Measurements from ENCODE around the gene CREB3L4.

CREB3L4 gene, protein sequence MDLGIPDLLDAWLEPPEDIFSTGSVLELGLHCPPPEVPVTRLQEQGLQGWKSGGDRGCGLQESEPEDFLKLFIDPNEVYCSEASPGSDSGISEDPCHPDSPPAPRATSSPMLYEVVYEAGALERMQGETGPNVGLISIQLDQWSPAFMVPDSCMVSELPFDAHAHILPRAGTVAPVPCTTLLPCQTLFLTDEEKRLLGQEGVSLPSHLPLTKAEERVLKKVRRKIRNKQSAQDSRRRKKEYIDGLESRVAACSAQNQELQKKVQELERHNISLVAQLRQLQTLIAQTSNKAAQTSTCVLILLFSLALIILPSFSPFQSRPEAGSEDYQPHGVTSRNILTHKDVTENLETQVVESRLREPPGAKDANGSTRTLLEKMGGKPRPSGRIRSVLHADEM

DNA sequence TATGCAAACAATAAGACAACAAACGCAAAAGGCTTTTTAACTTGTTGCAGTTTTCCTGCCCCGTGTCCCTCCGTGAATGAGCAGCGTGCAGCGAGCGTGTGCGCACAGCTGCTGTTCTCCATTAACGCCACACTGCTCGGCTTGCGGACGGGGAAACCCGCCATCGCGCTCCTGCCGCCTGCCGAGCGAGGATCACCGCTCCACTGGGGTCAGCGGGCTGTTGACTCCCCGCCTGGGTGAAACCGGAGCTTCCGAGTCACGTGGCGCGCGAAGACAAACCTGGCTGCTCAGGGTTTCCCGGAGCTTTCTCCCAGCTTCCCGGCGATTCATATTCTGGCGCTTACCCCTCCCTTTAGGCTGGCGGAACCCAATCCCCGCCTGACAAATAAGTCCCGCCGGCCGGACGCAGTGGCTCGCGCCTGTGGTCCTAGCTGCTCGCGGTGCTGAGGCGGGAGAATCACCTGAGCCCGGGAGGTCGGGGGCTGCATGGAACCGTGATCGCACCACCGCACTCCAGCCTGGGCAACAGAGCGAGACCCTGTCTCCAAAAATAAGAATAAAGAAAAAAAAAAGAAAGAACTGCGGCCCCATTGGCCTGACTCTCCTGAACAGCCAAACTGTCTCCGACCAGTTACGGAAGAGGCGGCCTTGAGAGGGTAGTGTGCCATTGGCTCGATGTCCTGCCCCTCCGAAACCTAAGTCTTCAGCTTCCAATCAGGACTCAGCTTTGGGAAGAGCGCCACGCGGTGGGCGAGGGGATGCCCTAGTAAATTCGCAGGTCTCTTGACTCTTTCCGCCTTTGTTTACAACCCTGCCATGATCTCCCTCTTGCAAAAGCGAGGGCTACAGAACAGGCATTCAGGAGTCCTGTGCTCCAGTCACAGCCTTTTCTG lies at the start of gene CREB3L4:
CREB3L4 (plus strand) TSS at position 796 of the 893 bp plus-strand sequence. CDS start 624 bp downstream, outside the sequence.
- in situ Hi-C loops (cut with MboI; ENCODE audit: low sequenced_read_pairs) = no loop called here

DNA sequence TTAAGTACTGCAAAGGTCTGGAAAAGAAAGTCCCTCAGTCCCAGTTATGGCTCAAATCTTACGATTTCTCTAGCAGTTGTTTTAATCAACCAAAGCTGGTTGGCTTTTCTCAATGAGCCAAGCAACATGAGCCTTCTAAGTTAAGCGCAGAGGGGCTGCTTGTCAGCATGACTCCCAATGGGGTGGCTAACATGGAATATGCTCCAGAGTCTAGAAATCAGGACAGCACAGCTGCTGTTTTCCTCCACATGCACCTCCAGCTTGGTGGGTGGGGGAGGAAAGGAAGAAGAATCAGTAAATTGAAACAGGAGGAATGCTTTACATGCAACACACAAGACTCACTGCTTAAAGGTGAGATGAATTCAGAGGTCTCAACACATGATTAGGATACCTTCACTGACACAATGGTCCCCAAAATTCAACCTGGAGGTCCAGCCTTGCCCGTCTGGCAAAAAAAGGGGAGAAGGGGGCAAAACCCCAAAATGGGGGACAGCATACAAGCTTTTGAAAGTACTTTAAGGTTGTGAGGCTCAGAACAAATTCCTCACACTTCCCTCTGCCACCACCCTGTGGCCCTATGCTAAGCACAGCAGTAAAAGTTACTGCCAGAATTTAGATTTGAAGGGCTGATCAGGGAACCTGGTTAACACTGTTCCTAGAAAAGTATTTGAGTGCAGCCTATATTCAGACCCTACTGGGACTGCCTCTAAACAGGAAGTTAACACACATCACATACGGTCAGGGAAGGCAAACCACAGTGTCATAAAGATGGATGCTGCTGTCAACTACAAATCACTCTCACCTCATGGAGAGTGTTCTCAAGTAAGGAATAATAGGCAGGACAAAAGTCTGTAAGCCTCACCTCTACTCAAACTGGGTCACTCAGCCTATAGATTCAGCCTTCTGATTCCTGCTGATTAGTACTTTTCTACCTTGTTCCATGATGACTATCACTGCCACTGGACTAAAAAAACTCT lies 47.5 kb upstream of the CREB3L4 start:
- in situ Hi-C loops (cut with MboI; ENCODE audit: low sequenced_read_pairs) = no loop called here

DNA sequence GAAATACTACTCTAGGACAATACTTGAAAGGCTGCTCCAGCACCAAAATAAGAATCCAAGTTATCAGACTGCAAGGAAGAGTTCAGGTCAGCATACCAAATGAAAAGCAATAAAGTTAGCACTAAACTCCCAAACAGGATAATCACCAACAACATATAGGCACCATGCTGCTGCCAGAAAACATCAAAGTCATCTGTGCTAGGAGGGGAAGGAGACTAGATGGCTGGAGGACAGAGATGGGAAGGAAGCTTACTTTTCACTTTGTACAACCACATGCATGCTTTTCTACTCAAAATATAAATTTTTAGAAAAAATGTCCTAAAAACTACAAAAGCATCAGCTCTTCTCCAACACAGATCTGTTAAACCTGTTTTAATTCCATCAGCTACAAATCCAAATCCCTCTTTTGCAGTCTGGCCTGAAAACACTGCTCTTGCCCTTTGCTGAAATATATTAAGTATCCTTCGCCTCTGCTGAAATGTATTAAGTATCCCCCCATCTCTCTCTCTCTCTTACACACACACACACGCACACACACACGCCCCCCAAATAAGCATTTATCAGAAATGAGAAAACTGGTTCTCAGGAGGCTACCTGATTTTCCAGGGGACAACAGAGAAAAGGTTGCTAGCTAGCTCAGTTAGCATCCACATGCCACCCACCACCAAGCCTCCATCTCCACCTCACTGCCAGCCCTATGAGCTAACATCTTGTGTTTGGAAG lies 46.5 kb upstream of the CREB3L4 start:
- in situ Hi-C loops (cut with MboI; ENCODE audit: low sequenced_read_pairs) = no loop called here

DNA sequence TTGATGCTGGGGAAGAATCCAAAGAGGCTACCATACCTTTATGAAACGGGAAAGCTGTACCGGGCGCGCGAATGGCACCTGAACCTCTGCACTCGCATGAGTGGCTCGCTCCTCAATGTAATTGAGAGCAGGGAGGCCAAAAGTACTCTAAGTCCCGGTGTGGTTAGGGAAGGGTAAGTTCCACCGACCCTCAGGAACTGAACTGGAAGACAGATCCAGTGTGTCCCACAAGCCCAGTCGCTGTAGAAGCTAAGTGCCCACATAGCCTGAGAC lies 46.0 kb upstream of the CREB3L4 start:
- in situ Hi-C loops (cut with MboI; ENCODE audit: low sequenced_read_pairs) = no loop called here

DNA sequence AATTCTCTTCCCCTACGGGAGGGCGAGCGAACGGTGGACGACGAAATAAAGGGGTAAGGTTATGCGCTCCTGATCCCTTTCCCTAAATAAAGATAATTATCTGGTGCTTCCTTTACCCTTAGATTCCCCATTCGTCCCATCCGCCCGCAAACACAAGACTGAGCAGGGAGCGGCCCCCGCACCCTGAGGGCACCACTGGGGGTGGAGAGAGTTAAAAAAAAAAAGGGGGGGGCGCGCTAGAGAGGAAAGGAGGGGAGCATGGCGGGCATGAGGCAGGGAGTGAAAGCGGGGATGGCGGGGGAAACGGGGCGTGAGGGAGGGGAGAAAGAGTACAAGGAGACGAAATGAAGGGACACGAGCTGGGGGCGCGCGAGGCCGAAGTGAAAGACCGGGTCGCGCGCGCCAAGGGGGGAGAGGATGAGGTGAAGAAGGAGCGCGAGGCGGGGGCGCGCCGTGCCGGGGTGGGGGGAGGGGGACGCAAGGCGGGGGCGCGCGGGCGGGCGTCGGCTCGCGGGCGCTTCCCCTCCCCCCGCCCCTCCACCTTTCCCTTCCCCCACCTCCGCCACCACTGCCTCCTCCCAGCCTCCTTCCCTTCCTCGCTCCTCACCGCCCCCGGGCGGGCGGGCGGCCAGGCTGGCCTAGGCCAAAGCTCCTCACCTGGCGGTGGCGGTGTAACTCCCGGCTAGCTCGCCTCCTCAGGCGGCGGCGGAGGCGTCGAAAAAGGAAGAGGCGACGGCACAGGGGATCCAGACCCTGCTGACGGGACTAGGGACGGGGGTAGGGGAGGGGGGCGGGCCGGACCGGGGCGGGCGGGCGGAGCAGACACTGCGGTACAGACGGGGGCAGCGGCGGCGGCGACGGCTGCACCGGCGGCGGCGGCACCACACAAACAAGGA lies 45.4 kb upstream of the CREB3L4 start:
- in situ Hi-C loops (cut with MboI; ENCODE audit: low sequenced_read_pairs) = no loop called here

DNA sequence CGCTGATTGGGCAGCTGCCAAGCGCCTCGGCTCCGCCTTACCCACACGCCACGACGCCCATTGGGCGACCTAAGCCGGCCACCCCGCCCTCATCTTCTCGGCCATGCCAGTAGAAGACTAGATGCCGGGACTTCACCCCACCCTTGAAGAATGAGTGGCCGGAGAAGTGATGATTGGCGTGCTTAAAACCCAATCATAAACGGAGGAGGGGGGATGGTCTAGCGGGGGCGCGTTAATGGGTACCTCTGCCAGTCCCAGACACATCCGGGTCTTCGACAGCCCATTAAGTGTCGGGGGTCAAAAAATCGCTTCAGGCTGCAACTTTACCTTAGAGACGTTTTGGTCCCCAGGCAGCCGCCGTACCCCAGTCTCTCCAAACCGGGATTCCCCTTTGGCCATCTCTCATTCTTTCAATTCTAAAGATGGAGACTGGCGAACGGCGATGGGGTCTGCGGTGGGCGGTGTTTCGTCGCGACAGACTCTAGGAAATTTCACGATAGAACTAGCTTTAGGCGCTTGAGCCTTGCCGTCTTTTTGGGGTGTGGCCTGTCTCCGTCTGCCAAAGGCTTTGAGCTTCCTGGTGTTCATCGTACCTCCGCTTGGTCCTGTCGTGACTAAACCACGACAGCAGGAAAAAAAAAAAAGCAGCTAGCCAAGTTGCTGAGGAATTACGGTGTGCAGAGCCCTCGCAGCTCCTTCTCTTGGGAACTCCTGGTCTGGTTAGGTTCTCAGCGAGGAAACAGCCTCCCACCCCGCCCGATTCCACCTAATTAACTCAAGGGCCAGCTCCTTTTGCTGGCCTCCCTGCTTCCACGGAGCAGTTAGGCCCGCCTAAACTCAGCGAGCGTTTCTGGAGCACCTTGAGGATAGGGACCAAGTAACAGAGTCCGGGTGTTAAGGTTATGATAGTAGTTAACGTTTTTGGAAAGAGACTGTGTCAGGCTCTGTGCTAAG lies 44.5 kb upstream of the CREB3L4 start, which contains the start of gene GATAD2B:
GATAD2B (minus strand) TSS at position 1 of the 954 bp plus-strand sequence. CDS start 94,625 bp downstream, outside the sequence.
- in situ Hi-C loops (cut with MboI; ENCODE audit: low sequenced_read_pairs) = no loop called here

DNA sequence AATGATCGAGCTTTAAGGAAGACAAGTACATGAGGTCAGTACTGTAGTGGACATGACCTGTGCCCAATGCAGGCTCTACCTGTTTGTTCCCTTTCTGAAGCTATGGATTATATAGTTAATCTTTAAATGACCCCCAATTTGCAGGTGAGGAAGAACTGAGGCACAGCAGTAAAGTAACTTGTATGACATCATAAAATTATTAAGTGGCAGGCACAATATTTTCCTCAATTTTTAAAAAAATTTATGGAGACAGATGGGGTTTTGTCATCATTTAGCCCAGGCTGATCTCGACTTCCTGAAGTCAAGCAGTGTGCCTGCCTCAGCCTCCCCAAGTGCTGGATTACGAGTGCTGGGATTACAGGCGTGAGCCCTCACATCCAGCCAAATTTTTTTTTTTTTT lies 41.3 kb upstream of the CREB3L4 start:
- in situ Hi-C loops (cut with MboI; ENCODE audit: low sequenced_read_pairs) = no loop called here

DNA sequence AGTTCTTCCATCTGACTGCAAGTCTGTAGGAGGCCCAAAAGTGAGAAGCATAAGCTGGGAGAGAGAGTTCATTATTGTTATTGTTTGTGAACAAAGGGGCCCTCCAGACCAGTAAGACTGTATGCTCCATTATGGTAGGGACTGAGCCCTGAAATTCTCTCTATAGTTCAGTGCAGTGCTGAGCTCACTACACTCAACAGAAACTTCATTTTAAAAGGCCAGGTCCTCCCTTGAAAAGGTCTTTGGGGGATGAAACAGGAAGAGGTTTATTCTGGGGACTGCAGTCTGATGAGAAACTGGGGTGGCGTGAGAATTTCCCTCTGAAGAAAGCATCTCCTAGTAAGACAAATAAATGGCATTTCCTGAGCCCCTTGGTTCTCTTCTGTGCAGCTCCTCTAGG lies 39.5 kb upstream of the CREB3L4 start:
- in situ Hi-C loops (cut with MboI; ENCODE audit: low sequenced_read_pairs) = no loop called here

DNA sequence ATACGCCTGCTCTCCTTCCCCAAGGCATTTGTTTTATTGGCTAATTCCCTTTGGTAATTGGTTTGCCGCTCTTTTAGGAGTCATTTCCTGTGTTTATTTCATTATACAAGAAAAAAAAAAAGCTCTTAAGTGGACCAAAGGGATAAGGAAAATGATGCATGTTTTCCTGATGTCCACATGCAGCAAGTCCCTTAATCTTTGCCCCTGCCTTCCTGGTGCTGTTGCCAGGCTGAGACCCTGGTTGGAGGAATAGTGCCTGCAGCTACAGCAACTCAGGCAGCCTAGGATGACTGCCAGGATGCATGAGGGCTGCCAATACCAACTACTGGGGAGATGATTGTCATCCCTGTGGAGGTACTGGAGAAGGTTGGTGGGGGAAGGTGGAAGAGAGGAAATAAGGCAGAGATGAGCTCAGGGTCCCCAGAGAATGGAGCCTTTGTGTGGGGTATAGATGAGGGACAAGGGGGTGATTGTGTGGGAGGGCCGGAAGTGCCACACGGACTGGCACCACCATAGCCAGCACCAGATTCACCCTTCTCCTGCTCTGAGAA lies 38.8 kb upstream of the CREB3L4 start:
- in situ Hi-C loops (cut with MboI; ENCODE audit: low sequenced_read_pairs) = no loop called here

DNA sequence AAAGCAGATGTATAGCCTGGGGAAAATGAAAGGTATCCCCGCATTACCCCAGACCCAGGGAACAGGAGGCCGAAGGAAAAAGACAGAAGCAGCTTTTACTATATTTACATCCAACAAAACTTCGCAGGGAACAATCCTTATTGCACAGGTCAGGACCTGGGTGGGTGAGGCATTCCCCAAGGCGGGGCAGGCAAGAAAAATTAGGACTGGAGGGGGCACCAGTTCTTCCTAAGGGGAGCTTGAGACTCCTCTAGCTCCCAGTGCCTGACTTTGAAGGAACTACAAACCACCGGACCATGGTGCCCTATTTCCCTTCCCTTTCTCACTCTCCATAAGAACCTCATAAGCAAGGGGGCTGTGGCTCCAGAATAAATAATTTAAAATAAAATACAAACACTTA lies 38.3 kb upstream of the CREB3L4 start:
- in situ Hi-C loops (cut with MboI; ENCODE audit: low sequenced_read_pairs) = no loop called here

DNA sequence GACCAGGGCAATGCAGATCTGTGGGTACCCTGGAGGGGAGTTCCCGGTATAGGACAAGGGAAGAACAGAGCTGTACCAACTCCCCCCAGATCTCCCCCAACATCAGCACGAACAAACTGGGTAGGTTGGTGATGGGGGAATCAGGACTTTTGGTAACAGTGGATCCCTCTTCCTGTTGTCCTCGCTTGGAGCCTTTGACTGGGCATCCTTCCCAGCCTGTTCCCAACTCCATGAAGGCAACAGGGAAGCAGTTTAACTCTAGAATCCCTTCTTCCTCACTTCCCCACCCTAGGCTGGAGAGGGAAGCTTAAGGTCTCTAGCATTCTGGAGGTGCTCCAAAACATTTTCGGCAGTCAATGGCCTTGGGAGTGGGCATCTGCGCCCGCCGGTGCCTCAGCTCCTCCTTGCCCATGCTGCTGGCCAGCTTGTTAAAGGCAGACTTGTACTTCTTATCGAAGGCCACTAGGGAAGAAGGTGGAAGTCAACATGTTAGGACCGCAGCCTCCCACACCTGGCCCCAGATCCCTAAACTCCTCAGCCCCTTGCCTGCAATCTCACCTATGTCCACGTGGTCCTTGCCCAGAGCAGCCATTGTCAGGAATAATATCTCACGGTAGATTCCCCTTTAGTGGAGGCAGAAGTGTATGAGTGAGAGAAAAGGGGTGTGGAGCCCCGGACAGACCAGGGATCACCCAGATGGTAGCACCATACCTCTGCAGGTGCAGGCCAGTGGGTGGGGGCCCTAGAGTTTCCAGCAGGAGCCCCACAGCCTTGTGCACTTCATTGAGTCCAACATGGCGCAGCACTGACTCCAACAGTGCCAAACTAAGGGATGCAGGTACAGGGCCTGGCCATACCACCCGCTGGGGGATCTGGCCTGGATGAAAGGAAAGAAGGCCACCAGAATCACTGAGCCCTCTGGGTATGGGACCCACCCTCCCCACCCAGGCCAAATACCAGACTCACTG lies 37.4 kb upstream of the CREB3L4 start:
- in situ Hi-C loops (cut with MboI; ENCODE audit: low sequenced_read_pairs) = no loop called here

DNA sequence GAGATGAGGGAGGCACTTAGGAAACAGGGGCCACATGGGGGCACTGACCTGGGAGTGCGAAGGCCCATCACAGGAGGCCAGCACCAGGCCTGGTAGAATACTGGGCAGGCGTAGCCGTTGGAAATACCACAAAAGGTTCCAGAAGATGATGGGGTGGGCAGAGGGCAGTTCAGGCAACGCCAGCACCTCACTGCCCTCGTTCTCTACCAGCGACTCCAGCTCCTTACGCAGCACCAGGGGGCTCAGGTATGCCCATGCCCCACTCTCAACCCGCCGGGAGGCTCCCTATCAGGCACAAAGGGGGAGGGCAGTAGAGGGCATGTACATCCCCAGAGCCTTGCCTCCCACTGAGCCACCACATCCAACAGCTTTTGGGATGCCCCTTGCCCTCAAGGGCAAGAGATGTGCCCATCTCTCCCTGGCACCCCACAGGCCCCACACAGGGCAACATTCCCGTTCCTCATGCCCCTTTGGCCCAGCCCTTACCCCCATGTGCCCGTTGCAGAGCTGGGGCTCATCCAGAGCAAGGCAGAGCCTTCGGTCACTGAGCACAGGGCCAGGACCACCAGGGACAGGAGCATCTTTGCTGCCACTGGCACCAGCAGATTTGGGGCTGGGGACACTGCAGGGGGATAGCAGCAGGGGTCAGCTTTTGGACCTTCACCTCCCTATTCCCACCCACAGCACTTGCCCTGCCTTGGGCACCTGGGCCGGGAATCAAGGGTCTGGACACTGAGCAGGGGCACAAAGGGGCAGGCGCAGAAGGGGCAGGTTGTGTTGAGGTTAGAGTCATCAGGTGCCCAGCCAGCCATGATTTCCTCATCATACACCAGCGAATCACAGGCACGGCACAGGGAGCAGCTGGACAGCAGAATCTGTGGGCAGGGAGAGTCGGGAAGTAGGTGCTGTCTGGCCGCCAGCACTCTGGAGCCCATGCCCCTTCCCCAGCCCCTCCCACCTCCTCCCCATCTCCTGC lies 35.3 kb upstream of the CREB3L4 start:
- in situ Hi-C loops (cut with MboI; ENCODE audit: low sequenced_read_pairs) = no loop called here

DNA sequence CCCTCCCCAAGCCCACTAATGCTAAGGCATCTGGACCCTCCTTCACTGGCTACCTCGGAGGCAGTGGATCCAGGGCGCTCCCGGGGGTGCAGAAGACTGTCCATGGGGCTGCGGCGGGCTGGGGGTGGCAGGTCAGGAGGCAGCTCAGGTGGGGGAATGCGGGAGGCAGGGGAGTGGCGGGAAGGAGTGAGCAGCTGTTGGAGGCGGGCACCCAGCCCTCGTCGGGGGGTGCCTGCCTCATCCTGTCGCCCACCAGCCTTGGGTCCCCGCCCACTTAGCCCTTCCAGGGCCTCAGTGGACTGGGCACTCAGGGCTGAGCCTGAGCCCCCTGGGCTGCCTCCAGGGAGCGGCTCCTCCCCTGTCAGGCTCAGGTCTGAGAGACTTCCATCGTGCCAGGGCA lies 34.3 kb upstream of the CREB3L4 start:
- in situ Hi-C loops (cut with MboI; ENCODE audit: low sequenced_read_pairs) = no loop called here

DNA sequence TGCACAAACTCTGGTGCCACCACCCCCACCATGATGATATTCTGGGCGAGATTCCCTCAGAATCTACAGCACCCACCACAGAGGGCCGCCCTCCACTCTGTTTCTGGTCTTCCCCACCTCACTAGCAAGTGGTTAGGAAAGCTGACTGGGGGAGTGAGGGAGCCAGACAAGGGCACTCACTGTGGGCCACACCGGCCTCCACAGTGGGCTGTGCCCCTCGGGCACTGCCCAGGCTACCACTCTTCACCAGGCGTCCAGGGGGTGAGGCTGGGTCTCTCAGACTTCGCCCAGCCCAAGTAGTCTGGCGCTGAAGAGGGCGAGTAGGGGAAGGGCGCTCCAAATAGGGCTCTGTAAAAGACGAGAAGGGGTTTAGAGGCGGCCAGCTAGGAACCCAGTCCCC lies 33.7 kb upstream of the CREB3L4 start:
- in situ Hi-C loops (cut with MboI; ENCODE audit: low sequenced_read_pairs) = no loop called here

DNA sequence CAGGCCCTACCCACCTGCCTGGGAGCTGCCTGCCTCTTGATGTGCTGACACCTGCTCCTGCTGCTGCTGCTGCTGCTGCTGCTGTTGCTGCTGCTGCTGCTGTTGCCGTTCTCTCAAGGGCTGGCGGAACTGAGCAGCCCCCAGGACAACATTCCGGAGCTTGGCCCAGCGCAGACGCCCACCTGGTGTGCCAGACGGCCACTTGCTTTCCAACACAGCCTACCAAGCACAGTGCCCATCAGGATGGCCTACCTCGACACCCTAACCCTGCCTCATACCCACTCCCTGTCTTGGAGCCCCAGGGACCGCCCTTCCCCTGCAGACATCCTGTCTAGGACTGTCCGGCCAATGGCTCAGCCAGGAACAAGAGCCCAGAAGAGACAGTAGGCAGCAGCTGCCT lies 33.0 kb upstream of the CREB3L4 start:
- in situ Hi-C loops (cut with MboI; ENCODE audit: low sequenced_read_pairs) = no loop called here
